Stimulated activated CD4-positive, alpha-beta T cell treated with anti-CD3 and anti-CD28 coated beads, Interleukin-1b, Interleukin-23, amount 100 ng/mL, for 48 hours (primary cell): Measurements from ENCODE around the gene SPATA32.
A peak's percentile ranks its signal among the peaks of the same experiment; 100 is the strongest.
"Not testable (repeated sequence)": the region's sequence is repeated elsewhere in the genome, so short reads cannot be mapped to it uniquely, and the experiment has no call there.

Experiments
- DNase-seq: peaks from one replicate; pipeline ENCODE4 v3.0.0-alpha.2; 2020

The SPATA32 gene

GRCh38 chr17:45261577-45262515, at the start of gene SPATA32:
Gene SPATA32 (minus strand): TSS chr17:45262094. CDS start chr17:45262016, 78 bp downstream.
- DNase-seq: peak; percentile 66

- no peak for DNase-seq
Observed at GRCh38 chr17:45311401-45311759, 49.5 kb upstream of the SPATA32 start.

- DNase-seq: no peak
Observed at GRCh38 chr17:45310380-45311324, 48.8 kb upstream of the SPATA32 start.

- no peak for DNase-seq
Observed at GRCh38 chr17:45309400-45309799, 47.5 kb upstream of the SPATA32 start.

- DNase-seq: no peak
Observed at GRCh38 chr17:45308840-45309239, 46.9 kb upstream of the SPATA32 start.

GRCh38 chr17:45308016-45308365, 46.1 kb upstream of the SPATA32 start:
- no peak for DNase-seq

GRCh38 chr17:45307290-45308015, 45.6 kb upstream of the SPATA32 start:
- DNase-seq: peak; percentile 77

- DNase-seq: no peak
Observed at GRCh38 chr17:45306623-45307022, 44.7 kb upstream of the SPATA32 start.

- no peak for DNase-seq
Observed at GRCh38 chr17:45306094-45306493, 44.2 kb upstream of the SPATA32 start.

GRCh38 chr17:45305530-45306087, 43.7 kb upstream of the SPATA32 start:
- DNase-seq: no peak

GRCh38 chr17:45302649-45303173, 40.8 kb upstream of the SPATA32 start:
- DNase-seq: no peak

GRCh38 chr17:45302220-45302619, 40.3 kb upstream of the SPATA32 start:
- not testable (repeated sequence) for DNase-seq

- no peak for DNase-seq
Observed at GRCh38 chr17:45301674-45302073, 39.8 kb upstream of the SPATA32 start.

- DNase-seq: no peak
Observed at GRCh38 chr17:45300060-45300751, 38.3 kb upstream of the SPATA32 start.

- DNase-seq: no peak
Observed at GRCh38 chr17:45299361-45299760, 37.5 kb upstream of the SPATA32 start.

GRCh38 chr17:45298546-45299285, 36.8 kb upstream of the SPATA32 start:
- DNase-seq: no peak

GRCh38 chr17:45296833-45297124, 34.9 kb upstream of the SPATA32 start:
- DNase-seq: no peak

GRCh38 chr17:45296003-45296832, 34.3 kb upstream of the SPATA32 start:
- DNase-seq: no peak

GRCh38 chr17:45294506-45294905, 32.6 kb upstream of the SPATA32 start:
- DNase-seq: no peak
